ENCODE measurements around the gene SMAD5.

Gene SMAD5

GRCh38 chr5:136132557-136133221 lies at the start of gene SMAD5:
SMAD5 (plus strand) TSS chr5:136132845; CDS start chr5:136153761, 20,916 bp downstream.
- peak within 1 kb of the TSS; percentile 99 for H3K4me3 ChIP-seq (ENCODE audit: low read depth, low read length)
- peak; percentile 96 for DNase-seq (ENCODE audit: low read depth)
- TF ChIP-seq, protein P1, sequence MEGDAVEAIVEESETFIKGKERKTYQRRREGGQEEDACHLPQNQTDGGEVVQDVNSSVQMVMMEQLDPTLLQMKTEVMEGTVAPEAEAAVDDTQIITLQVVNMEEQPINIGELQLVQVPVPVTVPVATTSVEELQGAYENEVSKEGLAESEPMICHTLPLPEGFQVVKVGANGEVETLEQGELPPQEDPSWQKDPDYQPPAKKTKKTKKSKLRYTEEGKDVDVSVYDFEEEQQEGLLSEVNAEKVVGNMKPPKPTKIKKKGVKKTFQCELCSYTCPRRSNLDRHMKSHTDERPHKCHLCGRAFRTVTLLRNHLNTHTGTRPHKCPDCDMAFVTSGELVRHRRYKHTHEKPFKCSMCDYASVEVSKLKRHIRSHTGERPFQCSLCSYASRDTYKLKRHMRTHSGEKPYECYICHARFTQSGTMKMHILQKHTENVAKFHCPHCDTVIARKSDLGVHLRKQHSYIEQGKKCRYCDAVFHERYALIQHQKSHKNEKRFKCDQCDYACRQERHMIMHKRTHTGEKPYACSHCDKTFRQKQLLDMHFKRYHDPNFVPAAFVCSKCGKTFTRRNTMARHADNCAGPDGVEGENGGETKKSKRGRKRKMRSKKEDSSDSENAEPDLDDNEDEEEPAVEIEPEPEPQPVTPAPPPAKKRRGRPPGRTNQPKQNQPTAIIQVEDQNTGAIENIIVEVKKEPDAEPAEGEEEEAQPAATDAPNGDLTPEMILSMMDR (IDR thresholded peaks at IDR 0.05; ENCODE audit: insufficient read depth, low read depth, low read length, missing control alignments), result no peak

DNA sequence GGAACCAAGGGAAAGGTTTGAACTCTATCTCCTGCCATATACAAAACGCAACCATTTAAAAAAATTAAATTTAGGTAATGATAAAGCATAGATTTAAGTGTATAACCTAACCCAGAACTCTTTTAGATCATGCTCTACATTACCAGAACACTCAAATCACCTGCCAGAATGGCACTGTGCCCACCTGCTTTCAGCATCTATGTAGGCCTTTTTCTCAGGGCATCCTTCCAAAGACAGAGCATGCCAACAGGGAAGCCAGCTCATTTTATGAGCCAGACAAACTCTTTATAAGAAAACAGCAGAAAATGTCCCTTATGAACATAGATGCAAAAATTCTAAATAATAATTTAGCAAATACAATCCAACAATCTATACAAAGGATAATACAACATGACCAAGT lies 47.9 kb upstream of the SMAD5 start:
- no peak overlapping the region for H3K4me3 ChIP-seq (ENCODE audit: low read depth, low read length)
- no peak for DNase-seq (ENCODE audit: low read depth)
- TF ChIP-seq, protein P1 (IDR thresholded peaks at IDR 0.05; ENCODE audit: insufficient read depth, low read depth, low read length, missing control alignments), result no peak

GRCh38 chr5:136086783-136087566 lies 45.7 kb upstream of the SMAD5 start:
- no peak overlapping the region for H3K4me3 ChIP-seq (ENCODE audit: low read depth, low read length)
- no peak for DNase-seq (ENCODE audit: low read depth)

GRCh38 chr5:136087961-136088871 lies 44.4 kb upstream of the SMAD5 start:
- TF ChIP-seq, protein P1 (IDR thresholded peaks at IDR 0.05; ENCODE audit: insufficient read depth, low read depth, low read length, missing control alignments), result no peak
- H3K4me3 ChIP-seq (ENCODE audit: low read depth, low read length), result no peak overlapping the region
- DNase-seq (ENCODE audit: low read depth), result no peak

More at GRCh38 chr5:136086783-136087566, 45.7 kb upstream of the SMAD5 start:
- TF ChIP-seq, protein P1 (IDR thresholded peaks at IDR 0.05; ENCODE audit: insufficient read depth, low read depth, low read length, missing control alignments), result no peak

DNA sequence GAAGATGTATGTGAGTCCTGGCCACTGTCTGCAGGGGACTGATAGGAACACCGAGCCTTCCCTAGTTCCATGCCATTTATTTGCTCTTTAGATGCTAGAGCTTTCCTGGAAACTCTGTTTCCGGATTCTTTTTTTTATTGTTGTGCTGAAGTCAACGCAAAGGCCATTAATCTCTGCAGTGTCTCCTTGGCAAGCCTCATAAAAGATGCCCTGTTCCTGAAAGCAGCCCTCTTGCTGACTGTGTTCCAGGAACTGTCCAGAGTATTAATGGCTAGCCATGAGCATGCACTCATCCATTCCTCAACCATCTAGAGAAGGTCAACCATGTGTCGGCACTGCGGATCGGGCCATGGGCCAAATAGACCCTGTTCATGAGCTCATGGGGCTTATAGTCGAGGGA lies 42.9 kb upstream of the SMAD5 start:
- H3K4me3 ChIP-seq (ENCODE audit: low read depth, low read length), result no peak overlapping the region
- DNase-seq (ENCODE audit: low read depth), result no peak
- TF ChIP-seq, protein P1 (IDR thresholded peaks at IDR 0.05; ENCODE audit: insufficient read depth, low read depth, low read length, missing control alignments), result no peak

GRCh38 chr5:136090319-136090718 lies 42.3 kb upstream of the SMAD5 start:
- TF ChIP-seq, protein P1 (IDR thresholded peaks at IDR 0.05; ENCODE audit: insufficient read depth, low read depth, low read length, missing control alignments), result no peak
- no peak for DNase-seq (ENCODE audit: low read depth)
- H3K4me3 ChIP-seq (ENCODE audit: low read depth, low read length), result no peak overlapping the region

All from GM12865 (cell line).